Astrocyte (in vitro differentiated cells and primary cell): ENCODE data around the gene UGT1A4. TPM values are rescaled to one million over a fixed set of nuclear protein-coding genes. Genes with fewer than 3 reads are reported as not detected.
"Not testable (repeated sequence)": the region's sequence is repeated elsewhere in the genome, so short reads cannot be mapped to it uniquely, and the experiment has no call there.

Source experiments
- DNase-seq: peaks from one replicate; pipeline ENCODE4 v3.0.0-alpha.2; 2010; ENCODE audit warnings: low read depth
- FAIRE-seq: peaks from 2 replicates; lab custom pipeline; 2011; peaks lifted over from hg19 to GRCh38; lab: Jason Lieb, UNC
- H2AFZ ChIP-seq: 2 replicates; pipeline ENCODE4 v1.6.0; 2012; ENCODE audit warnings: low read depth, low read length, inconsistent platforms
- H3K27ac ChIP-seq: 2 replicates; pipeline ENCODE4 v1.5.1; 2011; ENCODE audit warnings: low read depth, low read length, inconsistent platforms
- H3K27me3 ChIP-seq: 2 replicates; pipeline ENCODE4 v1.6.0; 2011; ENCODE audit warnings: low read length, inconsistent platforms; ENCODE audit not compliant: insufficient read depth
- H3K36me3 ChIP-seq: 2 replicates; pipeline ENCODE4 v1.5.1; 2011; ENCODE audit warnings: low read length, inconsistent platforms; ENCODE audit not compliant: insufficient read depth
- H3K4me1 ChIP-seq: 2 replicates; pipeline ENCODE4 v1.5.1; 2011; ENCODE audit warnings: low read length, inconsistent platforms; ENCODE audit not compliant: insufficient read depth
- H3K4me2 ChIP-seq: 2 replicates; pipeline ENCODE4 v1.6.0; 2012; ENCODE audit warnings: low read length, inconsistent platforms
- H3K4me3 ChIP-seq: 2 replicates; pipeline ENCODE4 v1.5.1; 2011; ENCODE audit warnings: low read depth, mild to moderate bottlenecking, low read length, inconsistent platforms; ENCODE audit not compliant: insufficient read depth
- H3K79me2 ChIP-seq: 2 replicates; pipeline ENCODE4 v1.6.0; 2012; ENCODE audit warnings: mild to moderate bottlenecking, low read length, inconsistent platforms; ENCODE audit not compliant: insufficient read depth
- H3K9ac ChIP-seq: 2 replicates; pipeline ENCODE4 v1.6.0; 2012; ENCODE audit warnings: mild to moderate bottlenecking, low read length, inconsistent platforms
- H3K9me3 ChIP-seq: 2 replicates; pipeline ENCODE4 v1.5.1; 2012; ENCODE audit warnings: low read depth, mild to moderate bottlenecking, low read length, inconsistent platforms; ENCODE audit not compliant: insufficient read depth
- H4K20me1 ChIP-seq: 2 replicates; pipeline ENCODE4 v1.6.0; 2012; ENCODE audit warnings: low read length, inconsistent platforms; ENCODE audit not compliant: insufficient read depth
- H3K27ac Mint-ChIP-seq: one replicate; pipeline ENCODE4 v1.8.0; 2021; ENCODE audit warnings: mild to moderate bottlenecking, mixed read lengths; ENCODE audit not compliant: unreplicated experiment
- H3K27me3 Mint-ChIP-seq: one replicate; pipeline ENCODE4 v1.8.0; 2021; ENCODE audit warnings: low read depth, mixed read lengths; ENCODE audit not compliant: unreplicated experiment
- H3K36me3 Mint-ChIP-seq: one replicate; pipeline ENCODE4 v1.8.0; 2021; ENCODE audit warnings: low read depth, mixed read lengths; ENCODE audit not compliant: unreplicated experiment
- H3K4me1 Mint-ChIP-seq: one replicate; pipeline ENCODE4 v1.8.0; 2021; ENCODE audit warnings: low read depth, mixed read lengths; ENCODE audit not compliant: unreplicated experiment
- H3K4me3 Mint-ChIP-seq: one replicate; pipeline ENCODE4 v1.8.0; 2021; ENCODE audit warnings: mild to moderate bottlenecking, moderate library complexity, mixed read lengths; ENCODE audit not compliant: unreplicated experiment
- H3K9me3 Mint-ChIP-seq: one replicate; pipeline ENCODE4 v1.8.0; 2021; ENCODE audit warnings: mild to moderate bottlenecking, mixed read lengths; ENCODE audit not compliant: unreplicated experiment
- CTCF ChIP-seq: IDR thresholded peaks from 2 replicates; pipeline ENCODE4 v1.5.1; 2011; ENCODE audit warnings: low read depth, mild to moderate bottlenecking, inconsistent platforms, low read length, moderate library complexity; ENCODE audit not compliant: insufficient read depth
- EZH2 ChIP-seq: IDR thresholded peaks from 2 replicates; pipeline ENCODE4 v1.6.1; 2012; ENCODE audit warnings: mild to moderate bottlenecking, low read length, inconsistent platforms; ENCODE audit not compliant: insufficient read depth
- total RNA-seq: library from RNA; stranded (reverse); gene quantifications from 2 replicates; pipeline ENCODE4 v1.2.1, GENCODE V29; 2021

UGT1A4 gene
- total RNA-seq, 1 donor from 2014 or later, result not detected

DNA sequence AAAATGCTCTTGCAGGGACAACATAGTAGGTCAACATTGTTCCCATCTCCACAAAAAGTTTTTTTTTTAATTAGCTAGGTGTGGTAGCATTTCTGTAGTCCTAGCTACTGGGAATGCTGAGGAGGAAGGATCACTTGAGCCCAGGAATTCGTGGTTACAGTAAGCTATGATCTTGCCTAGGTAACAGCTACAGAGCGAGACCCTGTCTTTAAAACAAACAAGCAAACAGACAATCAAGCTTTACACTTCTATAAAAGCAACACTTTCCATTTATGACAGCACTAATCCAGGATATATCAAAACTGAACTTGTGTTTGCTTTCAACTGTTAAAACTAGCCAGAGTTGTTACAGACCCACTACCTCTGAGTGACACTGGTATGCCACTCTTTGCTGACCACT lies 22.3 kb downstream of the UGT1A4 start:
- no peak overlapping the region for H3K27ac ChIP-seq
- no peaks in the 10 kb centered on the region for H3K79me2 ChIP-seq
- Mint-ChIP-seq H3K9me3 (peaks cover 6% of the 10 kb centered on the region), H3K27me3 (peaks cover 32% of the 10 kb centered on the region), H3K27ac (no peak overlapping the region), H3K36me3 (no peaks in the 10 kb centered on the region), H3K4me3 (no peak overlapping the region), H3K4me1 (no peaks in the 10 kb centered on the region)
- H3K9ac ChIP-seq, result no peak overlapping the region
- no peaks in the 10 kb centered on the region for H4K20me1 ChIP-seq
- FAIRE-seq, result no peak
- TF ChIP-seq CTCF, result no peak
- TF ChIP-seq EZH2, result no peak
- H3K4me2 ChIP-seq, result no peak overlapping the region
- H2AFZ ChIP-seq, result no peak overlapping the region
- DNase-seq, result no peak
- H3K4me1 ChIP-seq, result no peaks in the 10 kb centered on the region
- no peaks in the 10 kb centered on the region for H3K27me3 ChIP-seq
- H3K4me3 ChIP-seq, result no peak overlapping the region
- H3K9me3 ChIP-seq, result no peaks in the 10 kb centered on the region
- no peaks in the 10 kb centered on the region for H3K36me3 ChIP-seq

DNA sequence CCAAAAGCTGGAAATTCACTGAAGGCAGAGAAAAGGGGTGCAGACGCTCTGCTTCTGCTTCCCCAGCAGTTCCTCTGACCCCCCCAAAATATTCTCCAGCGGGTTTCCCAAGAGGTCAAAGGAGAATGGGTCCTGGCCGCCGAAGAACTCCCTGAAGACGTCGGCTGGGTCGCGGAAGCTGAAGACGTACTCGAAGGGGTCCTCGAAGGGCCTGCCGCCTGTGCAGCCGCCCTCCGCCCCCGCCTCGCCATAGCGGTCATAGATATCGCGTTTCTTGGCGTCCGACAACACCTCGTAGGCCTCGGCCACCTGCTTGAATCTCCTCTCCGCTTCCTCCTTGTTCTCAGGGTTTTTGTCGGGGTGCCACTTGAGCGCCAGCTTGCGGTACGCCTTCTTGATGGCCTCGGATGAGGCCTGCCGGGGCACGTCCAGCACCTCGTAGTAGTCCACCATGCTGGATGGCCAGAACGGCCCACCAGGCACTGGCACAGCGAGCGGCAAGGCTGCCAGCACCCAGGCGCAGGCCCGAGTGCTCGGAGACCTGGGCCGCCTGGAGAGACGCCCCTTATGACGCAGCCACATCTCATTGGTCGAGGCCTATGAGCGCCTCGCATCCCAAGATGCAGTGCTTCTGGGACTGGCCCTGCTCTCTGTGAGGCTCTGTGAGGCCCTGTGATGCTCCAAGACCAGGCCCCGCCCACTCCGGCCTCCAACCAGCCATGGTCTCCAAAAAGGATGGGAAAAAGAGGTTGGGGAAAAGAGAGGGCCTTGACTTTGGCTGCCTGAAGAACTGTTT lies 25.1 kb downstream of the UGT1A4 start:
- Histone ChIP-seq H3K27ac (no peak overlapping the region), H3K9me3 (no peaks in the 10 kb centered on the region), H2AFZ (no peak overlapping the region), H3K4me2 (no peak overlapping the region), H4K20me1 (no peaks in the 10 kb centered on the region), H3K4me3 (no peak overlapping the region), H3K36me3 (no peaks in the 10 kb centered on the region), H3K79me2 (no peaks in the 10 kb centered on the region), H3K4me1 (no peaks in the 10 kb centered on the region), H3K9ac (no peak overlapping the region), H3K27me3 (no peaks in the 10 kb centered on the region)
- H3K4me3 Mint-ChIP-seq, result no peak overlapping the region
- TF ChIP-seq CTCF (no peak), EZH2 (no peak)
- no peaks in the 10 kb centered on the region for H3K4me1 Mint-ChIP-seq
- H3K36me3 Mint-ChIP-seq, result no peaks in the 10 kb centered on the region
- H3K27ac Mint-ChIP-seq, result no peak overlapping the region
- no peaks in the 10 kb centered on the region for H3K9me3 Mint-ChIP-seq
- FAIRE-seq, result no peak
- peaks cover 36% of the 10 kb centered on the region for H3K27me3 Mint-ChIP-seq
- no peak for DNase-seq

- TF ChIP-seq CTCF (no peak), EZH2 (no peak)
- H3K27me3 Mint-ChIP-seq, result peaks cover 32% of the 10 kb centered on the region
- no peak for FAIRE-seq
Observed at GRCh38 chr2:233745073-233745755, 26.7 kb downstream of the UGT1A4 start.

GRCh38 chr2:233745838-233746237 lies 27.3 kb downstream of the UGT1A4 start:
- H3K4me1 ChIP-seq, H3K36me3 Mint-ChIP-seq, H3K9ac ChIP-seq, H3K79me2 ChIP-seq, H3K4me2 ChIP-seq, H3K9me3 ChIP-seq, H3K4me3 Mint-ChIP-seq, H3K4me3 ChIP-seq, H3K27ac ChIP-seq, H4K20me1 ChIP-seq, FAIRE-seq, DNase-seq, H3K27me3 ChIP-seq, H3K27ac Mint-ChIP-seq, H3K4me1 Mint-ChIP-seq, H3K36me3 ChIP-seq, H2AFZ ChIP-seq: not testable (repeated sequence)
- H3K9me3 Mint-ChIP-seq, result peaks cover 10% of the 10 kb centered on the region
- H3K27me3 Mint-ChIP-seq, result peaks cover 31% of the 10 kb centered on the region

More at GRCh38 chr2:233745073-233745755, 26.7 kb downstream of the UGT1A4 start:
- Mint-ChIP-seq H3K27ac (no peak overlapping the region), H3K36me3 (no peaks in the 10 kb centered on the region), H3K4me3 (no peak overlapping the region), H3K4me1 (no peaks in the 10 kb centered on the region), H3K9me3 (peaks cover 9% of the 10 kb centered on the region)
- no peaks in the 10 kb centered on the region for H3K4me1 ChIP-seq
- no peak overlapping the region for H3K27ac ChIP-seq
- H3K27me3 ChIP-seq, result no peaks in the 10 kb centered on the region
- H3K9me3 ChIP-seq, result no peaks in the 10 kb centered on the region
- no peak overlapping the region for H3K4me2 ChIP-seq
- H4K20me1 ChIP-seq, result no peaks in the 10 kb centered on the region
- H2AFZ ChIP-seq, result no peak overlapping the region
- no peaks in the 10 kb centered on the region for H3K36me3 ChIP-seq
- no peak for DNase-seq
- H3K4me3 ChIP-seq, result no peak overlapping the region
- H3K79me2 ChIP-seq, result no peaks in the 10 kb centered on the region
- no peak overlapping the region for H3K9ac ChIP-seq
